Measurements from ENCODE around the gene ABCC6. TPM values are rescaled to one million over a fixed set of nuclear protein-coding genes. Genes with fewer than 3 reads are reported as not detected.
A peak's percentile ranks its signal among the peaks of the same experiment; 100 is the strongest.

Gene ABCC6
- total and polyA plus RNA-seq, 2 of the 13 experiments (the other 11 are each of a cell fraction or from before 2014, with no cell fraction given), result 82.4 to 105 TPM

GRCh38 chr16:16149710-16150116 is 73.6 kb downstream of the ABCC6 start (continued):
- TF ChIP-seq ZBTB14 (CRISPR knock-in tag; IDR thresholded peaks at IDR 0.05) (no peak), SMARCE1 (IDR thresholded peaks at IDR 0.05; ENCODE audit: borderline replicate concordance) (no peak), NFATC3 (CRISPR knock-in tag; IDR thresholded peaks at IDR 0.05) (no peak), KAT7 (CRISPR knock-in tag; IDR thresholded peaks at IDR 0.05; ENCODE audit: borderline replicate concordance) (no peak), NFYC (CRISPR knock-in tag; IDR thresholded peaks at IDR 0.05) (peak; percentile 65), ZFY (CRISPR knock-in tag; IDR thresholded peaks at IDR 0.05) (peak; percentile 71), ZNF720 (CRISPR knock-in tag; IDR thresholded peaks at IDR 0.05) (no peak), ZFAT (CRISPR knock-in tag; conservative IDR thresholded peaks at IDR 0.05) (no peak), EP300 (IDR thresholded peaks at IDR 0.05; ENCODE audit: low read depth in 2 of 2, low read length in 2 of 2) (peak in 1 of 2 experiments; percentile 39; a peak in 1 of 4 replicates), EP300 (CRISPR knock-in tag; IDR thresholded peaks at IDR 0.05; ENCODE audit: borderline replicate concordance) (no peak; the same call in 1 of the 2 replicates), LCORL (IDR thresholded peaks at IDR 0.05) (no peak), LCORL (CRISPR knock-in tag; IDR thresholded peaks at IDR 0.05) (no peak; the same call in 1 of the 2 replicates), CC2D1A (CRISPR knock-in tag; IDR thresholded peaks at IDR 0.05) (no peak), ZNF839 (CRISPR knock-in tag; IDR thresholded peaks at IDR 0.05; ENCODE audit: borderline replicate concordance) (no peak), IRF2 (CRISPR knock-in tag; IDR thresholded peaks at IDR 0.05) (peak; percentile 69; the same call in 1 of the 2 replicates), SP1 (IDR thresholded peaks at IDR 0.05) (no peak), SP1 (CRISPR knock-in tag; IDR thresholded peaks at IDR 0.05) (peak; percentile 28; the same call in 1 of the 2 replicates), CEBPB (IDR thresholded peaks at IDR 0.05; ENCODE audit: borderline replicate concordance, low read depth, low read length) (no peak), ZSCAN22 (CRISPR knock-in tag; IDR thresholded peaks at IDR 0.05) (no peak), HMG20B (CRISPR knock-in tag; conservative IDR thresholded peaks at IDR 0.05) (0 out of 2 replicates have a peak, but pooled peaks have one; percentile 16), ZNF75D (CRISPR knock-in tag; IDR thresholded peaks at IDR 0.05; ENCODE audit: borderline replicate concordance) (no peak)
- TF ChIP-seq, protein P1, sequence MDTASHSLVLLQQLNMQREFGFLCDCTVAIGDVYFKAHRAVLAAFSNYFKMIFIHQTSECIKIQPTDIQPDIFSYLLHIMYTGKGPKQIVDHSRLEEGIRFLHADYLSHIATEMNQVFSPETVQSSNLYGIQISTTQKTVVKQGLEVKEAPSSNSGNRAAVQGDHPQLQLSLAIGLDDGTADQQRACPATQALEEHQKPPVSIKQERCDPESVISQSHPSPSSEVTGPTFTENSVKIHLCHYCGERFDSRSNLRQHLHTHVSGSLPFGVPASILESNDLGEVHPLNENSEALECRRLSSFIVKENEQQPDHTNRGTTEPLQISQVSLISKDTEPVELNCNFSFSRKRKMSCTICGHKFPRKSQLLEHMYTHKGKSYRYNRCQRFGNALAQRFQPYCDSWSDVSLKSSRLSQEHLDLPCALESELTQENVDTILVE (CRISPR knock-in tag; IDR thresholded peaks at IDR 0.05), result 0 out of 2 replicates have a peak, but pooled peaks have one; percentile 37
- TF ChIP-seq, protein P2, sequence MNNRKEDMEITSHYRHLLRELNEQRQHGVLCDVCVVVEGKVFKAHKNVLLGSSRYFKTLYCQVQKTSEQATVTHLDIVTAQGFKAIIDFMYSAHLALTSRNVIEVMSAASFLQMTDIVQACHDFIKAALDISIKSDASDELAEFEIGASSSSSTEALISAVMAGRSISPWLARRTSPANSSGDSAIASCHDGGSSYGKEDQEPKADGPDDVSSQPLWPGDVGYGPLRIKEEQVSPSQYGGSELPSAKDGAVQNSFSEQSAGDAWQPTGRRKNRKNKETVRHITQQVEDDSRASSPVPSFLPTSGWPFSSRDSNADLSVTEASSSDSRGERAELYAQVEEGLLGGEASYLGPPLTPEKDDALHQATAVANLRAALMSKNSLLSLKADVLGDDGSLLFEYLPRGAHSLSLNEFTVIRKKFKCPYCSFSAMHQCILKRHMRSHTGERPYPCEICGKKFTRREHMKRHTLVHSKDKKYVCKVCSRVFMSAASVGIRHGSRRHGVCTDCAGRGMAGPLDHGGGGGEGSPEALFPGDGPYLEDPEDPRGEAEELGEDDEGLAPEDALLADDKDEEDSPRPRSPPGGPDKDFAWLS (CRISPR knock-in tag; IDR thresholded peaks at IDR 0.05; ENCODE audit: borderline replicate concordance), result no peak

All from HepG2 (cell line).